Measurements from ENCODE around the gene ABTB2.

Gene ABTB2

GRCh38 chr11:34150494-34151151 is 207.2 kb downstream of the ABTB2 start:
- DNase-seq (ENCODE audit: low read depth, low spot score): no peak

- DNase-seq (ENCODE audit: low read depth, low spot score): no peak
Observed at GRCh38 chr11:34149786-34150185, 208.0 kb downstream of the ABTB2 start.

GRCh38 chr11:34149274-34149673 is 208.5 kb downstream of the ABTB2 start:
- no peak for DNase-seq (ENCODE audit: low read depth, low spot score)

GRCh38 chr11:34148504-34149165 is 209.2 kb downstream of the ABTB2 start:
- DNase-seq (ENCODE audit: low read depth, low spot score): no peak

- no peak for DNase-seq (ENCODE audit: low read depth, low spot score)
Observed at GRCh38 chr11:34147581-34147980, 210.2 kb downstream of the ABTB2 start.

GRCh38 chr11:34146866-34147265 is 210.9 kb downstream of the ABTB2 start:
- DNase-seq (ENCODE audit: low read depth, low spot score): no peak

- DNase-seq (ENCODE audit: low read depth, low spot score): no peak
Observed at GRCh38 chr11:34146411-34146810, 211.4 kb downstream of the ABTB2 start.

- no peak for DNase-seq (ENCODE audit: low read depth, low spot score)
Observed at GRCh38 chr11:34145847-34146381, 211.9 kb downstream of the ABTB2 start.

- DNase-seq (ENCODE audit: low read depth, low spot score): no peak
Observed at GRCh38 chr11:34145073-34145472, 212.7 kb downstream of the ABTB2 start.

GRCh38 chr11:34143048-34143447 is 214.8 kb downstream of the ABTB2 start:
- DNase-seq (ENCODE audit: low read depth, low spot score): no peak

- DNase-seq (ENCODE audit: low read depth, low spot score): no peak
Observed at GRCh38 chr11:34140149-34140548, 217.7 kb downstream of the ABTB2 start.

GRCh38 chr11:34139346-34139745 is 218.5 kb downstream of the ABTB2 start:
- no peak for DNase-seq (ENCODE audit: low read depth, low spot score)

GRCh38 chr11:34136420-34136819 is 221.4 kb downstream of the ABTB2 start:
- no peak for DNase-seq (ENCODE audit: low read depth, low spot score)

GRCh38 chr11:34135439-34135838 is 222.4 kb downstream of the ABTB2 start:
- no peak for DNase-seq (ENCODE audit: low read depth, low spot score)

- no peak for DNase-seq (ENCODE audit: low read depth, low spot score)
Observed at GRCh38 chr11:34134765-34135164, 223.0 kb downstream of the ABTB2 start.

- DNase-seq (ENCODE audit: low read depth, low spot score): no peak
Observed at GRCh38 chr11:34132261-34132965, 225.4 kb downstream of the ABTB2 start.

GRCh38 chr11:34128824-34129223 is 229.0 kb downstream of the ABTB2 start:
- DNase-seq (ENCODE audit: low read depth, low spot score): no peak

- DNase-seq (ENCODE audit: low read depth, low spot score): no peak
Observed at GRCh38 chr11:34126959-34127848, 230.6 kb downstream of the ABTB2 start.

GRCh38 chr11:34124885-34125668 is 232.7 kb downstream of the ABTB2 start:
- DNase-seq (ENCODE audit: low read depth, low spot score): no peak

GRCh38 chr11:34120651-34121050 is 237.2 kb downstream of the ABTB2 start:
- no peak for DNase-seq (ENCODE audit: low read depth, low spot score)

- DNase-seq (ENCODE audit: low read depth, low spot score): no peak
Observed at GRCh38 chr11:34114471-34114870, 243.3 kb downstream of the ABTB2 start.

Measured in smooth muscle cell of the brain vasculature (primary cell).